ENCODE measurements around the gene KCNJ15.

DNA sequence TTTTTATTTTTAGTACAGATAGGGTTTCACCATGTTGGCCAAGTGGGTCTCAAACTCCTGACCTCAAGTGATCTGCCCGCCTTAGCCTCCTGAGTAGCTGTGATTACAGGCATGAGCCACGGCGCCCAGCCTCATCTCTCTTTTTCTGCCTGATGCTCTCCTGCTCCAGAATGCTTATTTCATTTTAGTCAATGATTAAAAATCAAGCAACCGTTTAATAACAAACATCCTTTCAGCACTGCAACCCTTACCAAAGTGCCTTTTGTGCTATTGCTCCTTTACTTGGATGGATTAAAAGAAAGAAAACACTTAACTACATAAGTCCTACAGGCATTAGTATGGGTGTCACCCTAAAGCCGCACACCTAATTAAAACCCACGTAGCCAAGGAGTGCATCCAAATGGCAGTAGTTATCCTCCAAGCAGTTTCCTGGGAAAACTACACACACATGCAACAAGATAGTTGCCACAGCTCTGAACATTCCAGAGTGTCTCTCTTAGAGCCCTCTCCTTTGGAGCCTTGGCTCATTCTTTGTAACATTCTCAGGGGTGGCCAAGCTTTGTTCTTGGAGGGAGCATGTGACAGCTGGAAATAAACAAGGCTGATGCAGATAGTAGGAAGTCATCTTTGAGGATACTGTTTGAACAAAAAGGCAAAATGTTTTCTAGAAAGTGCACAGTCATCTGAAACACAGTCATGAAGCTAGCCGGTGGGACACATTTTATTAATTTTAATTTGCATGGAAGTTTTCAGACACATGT lies 51.2 kb downstream of the KCNJ15 start:
- no peak for TF ChIP-seq SP1 (IDR thresholded peaks at IDR 0.05; ENCODE audit: low read depth)
- TF ChIP-seq, protein P1, sequence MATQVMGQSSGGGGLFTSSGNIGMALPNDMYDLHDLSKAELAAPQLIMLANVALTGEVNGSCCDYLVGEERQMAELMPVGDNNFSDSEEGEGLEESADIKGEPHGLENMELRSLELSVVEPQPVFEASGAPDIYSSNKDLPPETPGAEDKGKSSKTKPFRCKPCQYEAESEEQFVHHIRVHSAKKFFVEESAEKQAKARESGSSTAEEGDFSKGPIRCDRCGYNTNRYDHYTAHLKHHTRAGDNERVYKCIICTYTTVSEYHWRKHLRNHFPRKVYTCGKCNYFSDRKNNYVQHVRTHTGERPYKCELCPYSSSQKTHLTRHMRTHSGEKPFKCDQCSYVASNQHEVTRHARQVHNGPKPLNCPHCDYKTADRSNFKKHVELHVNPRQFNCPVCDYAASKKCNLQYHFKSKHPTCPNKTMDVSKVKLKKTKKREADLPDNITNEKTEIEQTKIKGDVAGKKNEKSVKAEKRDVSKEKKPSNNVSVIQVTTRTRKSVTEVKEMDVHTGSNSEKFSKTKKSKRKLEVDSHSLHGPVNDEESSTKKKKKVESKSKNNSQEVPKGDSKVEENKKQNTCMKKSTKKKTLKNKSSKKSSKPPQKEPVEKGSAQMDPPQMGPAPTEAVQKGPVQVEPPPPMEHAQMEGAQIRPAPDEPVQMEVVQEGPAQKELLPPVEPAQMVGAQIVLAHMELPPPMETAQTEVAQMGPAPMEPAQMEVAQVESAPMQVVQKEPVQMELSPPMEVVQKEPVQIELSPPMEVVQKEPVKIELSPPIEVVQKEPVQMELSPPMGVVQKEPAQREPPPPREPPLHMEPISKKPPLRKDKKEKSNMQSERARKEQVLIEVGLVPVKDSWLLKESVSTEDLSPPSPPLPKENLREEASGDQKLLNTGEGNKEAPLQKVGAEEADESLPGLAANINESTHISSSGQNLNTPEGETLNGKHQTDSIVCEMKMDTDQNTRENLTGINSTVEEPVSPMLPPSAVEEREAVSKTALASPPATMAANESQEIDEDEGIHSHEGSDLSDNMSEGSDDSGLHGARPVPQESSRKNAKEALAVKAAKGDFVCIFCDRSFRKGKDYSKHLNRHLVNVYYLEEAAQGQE (IDR thresholded peaks at IDR 0.05; ENCODE audit: low read depth): no peak
- no peak for TF ChIP-seq CTCF (IDR thresholded peaks at IDR 0.05 in 2 of 3, conservative IDR thresholded peaks at IDR 0.05 in 1 of 3; ENCODE audit: borderline replicate concordance in 1 of 3, insufficient read depth in 1 of 3, low read depth in 2 of 3, low read length in 2 of 3)
- no peak for TF ChIP-seq SIN3A (IDR thresholded peaks at IDR 0.05; ENCODE audit: low read depth)
- no peak for TF ChIP-seq EGR1 (IDR thresholded peaks at IDR 0.05; ENCODE audit: low read depth)
- no peak for TF ChIP-seq ATF3 (IDR thresholded peaks at IDR 0.05)
- TF ChIP-seq ZFX (IDR thresholded peaks at IDR 0.05): no peak
- TF ChIP-seq FOSL1 (IDR thresholded peaks at IDR 0.05; ENCODE audit: low read depth): no peak
- no peak for TF ChIP-seq YY1 (IDR thresholded peaks at IDR 0.05; ENCODE audit: extremely low read depth, insufficient replicate concordance, low read depth, low read length)
- no peak for TF ChIP-seq ZNF274 (IDR thresholded peaks at IDR 0.05; ENCODE audit: low read depth, low read length)

Data from HCT116 (cell line).